K562 (cell line): ENCODE results near the gene SMAD4. TPM values are rescaled to one million over a fixed set of nuclear protein-coding genes. Genes with fewer than 3 reads are reported as not detected.

Experiments used
- ATAC-seq: fragments of 200-7000 bp; cut with Tn5 transposase; 3 replicates; pipeline ENCODE4 v1.9.1; 2020; ENCODE audit warnings: moderate library complexity
- BruUV-seq: library from RNA; stranded (reverse); fragments of 400-500 nt; replicated peaks from 2 replicates; lab custom pipeline; 2021; lab: Mats Ljungman, UMichigan
- CTCF ChIA-PET: fragments of 300-600 bp; formaldehyde crosslinking; extraction: SDS; loops from one replicate; lab custom pipeline; 2021; ENCODE audit warnings: low intra/inter-chr PET ratio; lab: Yijun Ruan, JAX
- POLR2A ChIA-PET: fragments of 300-600, 350-650 bp; sonication (Branson Sonifier 250); formaldehyde crosslinking; extraction: SDS; loops from one replicate; lab custom pipeline; 2021; ENCODE audit warnings: antibody characterized with exemption, inconsistent platforms; lab: Yijun Ruan, JAX
- DNase-seq, 4 experiments: peaks; one replicate each; pipeline versions ENCODE4 v3.0.0 to v3.0.0-alpha.2; 2011 to 2018; ENCODE audit warnings: low spot score in 3 of 4, mixed read lengths in 3 of 4; ENCODE audit errors: extremely low read depth in 1 of 4
- FAIRE-seq: peaks from 2 replicates; lab custom pipeline; 2011; peaks lifted over from hg19 to GRCh38; lab: Jason Lieb, UNC
- H2AFZ ChIP-seq: 2 replicates; pipeline ENCODE4 v1.6.0; 2011; ENCODE audit warnings: low read depth, low read length, control low read depth, inconsistent platforms
- H3K27ac ChIP-seq: fragments of 200-600 bp; 3 replicates; pipeline ENCODE4 v1.8.0; 2011; ENCODE audit warnings: low read depth, mild to moderate bottlenecking, control low read depth, inconsistent platforms, low read length, moderate library complexity, mixed read lengths; ENCODE audit errors: extremely low read depth
- H3K27me3 ChIP-seq, 2 experiments: fragments of 300-600 bp in 1 of 2; 2 replicates in 1 of 2; 3 replicates in 1 of 2; pipeline versions ENCODE4 v1.6.0 to v1.8.0; 2011; ENCODE audit warnings: inconsistent platforms in 2 of 2, low read length in 2 of 2, mild to moderate bottlenecking in 1 of 2, mixed read lengths in 1 of 2, moderate library complexity in 1 of 2; ENCODE audit not compliant: control insufficient read depth in 2 of 2, insufficient read depth in 2 of 2
- H3K36me3 ChIP-seq: fragments of 300-600 bp; 3 replicates; pipeline ENCODE4 v1.8.0; 2011; ENCODE audit warnings: mild to moderate bottlenecking, low read length, inconsistent platforms; ENCODE audit not compliant: control insufficient read depth, insufficient read depth
- H3K4me1 ChIP-seq, 2 experiments: fragments of 200-600 bp in 1 of 2; replicated peaks in 1 of 2; 2 replicates in 1 of 2; 3 replicates in 1 of 2; pipeline versions ENCODE4 v1.5.1 to v1.8.0; 2011; ENCODE audit warnings: inconsistent platforms in 2 of 2, low read length in 2 of 2, mild to moderate bottlenecking in 1 of 2, mixed read lengths in 1 of 2, moderate library complexity in 1 of 2; ENCODE audit not compliant: control insufficient read depth in 2 of 2, insufficient read depth in 2 of 2
- H3K4me2 ChIP-seq: 2 replicates; pipeline ENCODE4 v1.6.1; 2011; ENCODE audit warnings: low read length, control low read depth, inconsistent platforms, mixed read lengths; ENCODE audit not compliant: insufficient read depth
- H3K4me3 ChIP-seq: fragments of 200-600 bp; sonication (generic), shearing (Covaris generic); 2 replicates; pipeline ENCODE4 v1.5.1; 2016; ENCODE audit warnings: control low read depth, inconsistent platforms
- H3K79me2 ChIP-seq: fragments of 200-600 bp; 3 replicates; pipeline ENCODE4 v1.8.0; 2011; ENCODE audit warnings: low read length, inconsistent platforms; ENCODE audit not compliant: control insufficient read depth, insufficient read depth
- H3K9ac ChIP-seq, 2 experiments: 2 replicates each; pipeline versions ENCODE4 v1.6.0 to v1.6.1; 2011; ENCODE audit warnings: low read depth in 2 of 2, low read length in 2 of 2, control low read depth in 1 of 2, inconsistent platforms in 1 of 2, mild to moderate bottlenecking in 1 of 2, mixed read lengths in 1 of 2; ENCODE audit not compliant: insufficient read depth in 1 of 2
- H3K9me1 ChIP-seq: one replicate; pipeline ENCODE4 v1.6.0; 2011; ENCODE audit warnings: inconsistent platforms, mild to moderate bottlenecking, low read length, moderate library complexity; ENCODE audit not compliant: control insufficient read depth, insufficient read depth
- H3K9me3 ChIP-seq: replicated peaks from 2 replicates; pipeline ENCODE4 v1.5.1; 2011; ENCODE audit warnings: low read depth, low read length, inconsistent platforms; ENCODE audit not compliant: control insufficient read depth, insufficient read depth
- H4K20me1 ChIP-seq: replicated peaks from 2 replicates; pipeline ENCODE4 v1.6.1; 2011; ENCODE audit warnings: low read length, inconsistent platforms, mixed read lengths; ENCODE audit not compliant: control insufficient read depth, insufficient read depth
- ATF7 ChIP-seq: fragments of 450-650 bp; IDR thresholded peaks from 2 replicates; pipeline ENCODE4 v1.7.1; 2014; ENCODE audit warnings: mild to moderate bottlenecking, moderate library complexity
- CBX3 ChIP-seq, 2 experiments: IDR thresholded peaks; 1 replicate in 1 of 2; 2 replicates in 1 of 2; pipeline ENCODE4 v1.6.1; 2012; ENCODE audit warnings: inconsistent platforms in 2 of 2, low read length in 2 of 2, borderline replicate concordance in 1 of 2, control low read depth in 1 of 2
- IRF2 ChIP-seq: sonication (generic); formaldehyde crosslinking; IDR thresholded peaks from 2 replicates; pipeline ENCODE4 v1.8.1; 2022; ENCODE audit warnings: mild to moderate bottlenecking, missing genetic modification reagents
- SMAD3 ChIP-seq: fragments of 450-650 bp; formaldehyde crosslinking; conservative IDR thresholded peaks from 2 replicates; pipeline ENCODE4 v1.4.0; 2020; ENCODE audit warnings: mild to moderate bottlenecking
- USF2 ChIP-seq: sonication (generic); formaldehyde crosslinking; IDR thresholded peaks from 2 replicates; pipeline ENCODE4 v1.5.0; 2020; ENCODE audit warnings: missing genetic modification reagents
- whole genome bisulfite sequencing: fragments of 100-300 bp; shearing (Covaris generic); methylation state at CpG from one replicate; pipeline ENCODE4 v1.1.6; 2016; ENCODE audit warnings: low coverage, mixed read lengths; ENCODE audit not compliant: insufficient coverage; ENCODE audit errors: missing lambda C conversion rate; 5-methylcytosine and 5-hydroxymethylcytosine counted together
- in situ Hi-C: fragments of 300-500 bp; cut with MboI; formaldehyde crosslinking; loops from 4 replicates; pipeline ENCODE4 v1.15.0; 2018; ENCODE audit warnings: inconsistent platforms, mixed read lengths
- intact Hi-C: fragments of 100-400 bp; cut with micrococcal nuclease; formaldehyde crosslinking; loops from 2 replicates; pipeline ENCODE4 v1.14.2; 2022
- polyA plus RNA-seq, 8 experiments: library from polyadenylated mRNA; depleted of rRNA in 4 of 8; stranded (reverse) in 5 of 8; unstranded in 3 of 8; fragments of >200 nt; fragmentation: Nextera tagmentation in 2 of 8; fragmentation: Illumina TruSeq in 1 of 8; extraction: Ambion mirVana in 2 of 8; extraction: Trizol in 1 of 8; gene quantifications; 2 replicates each; pipeline versions ENCODE4 v1.2.1 to v1.2.3, GENCODE V29; 2011 to 2014; ENCODE audit warnings: inconsistent platforms in 1 of 8, missing spikeins in 1 of 8
- total RNA-seq, 7 experiments: library from RNA; depleted of rRNA in 6 of 7; stranded (reverse); fragments of >200 nt in 6 of 7; fragmentation: Illumina TruSeq in 2 of 7; extraction: Trizol in 2 of 7; gene quantifications; 2 replicates each; pipeline versions ENCODE4 v1.2.1 to v1.2.3, GENCODE V29; 2011 to 2021; ENCODE audit warnings: low replicate concordance in 1 of 7

Gene SMAD4
- total and polyA plus RNA-seq, 9 of the 15 experiments (the other 6 are each of a cell fraction or from before 2014, with no cell fraction given): 5.7 to 55.0 (median 39.4) TPM

DNA sequence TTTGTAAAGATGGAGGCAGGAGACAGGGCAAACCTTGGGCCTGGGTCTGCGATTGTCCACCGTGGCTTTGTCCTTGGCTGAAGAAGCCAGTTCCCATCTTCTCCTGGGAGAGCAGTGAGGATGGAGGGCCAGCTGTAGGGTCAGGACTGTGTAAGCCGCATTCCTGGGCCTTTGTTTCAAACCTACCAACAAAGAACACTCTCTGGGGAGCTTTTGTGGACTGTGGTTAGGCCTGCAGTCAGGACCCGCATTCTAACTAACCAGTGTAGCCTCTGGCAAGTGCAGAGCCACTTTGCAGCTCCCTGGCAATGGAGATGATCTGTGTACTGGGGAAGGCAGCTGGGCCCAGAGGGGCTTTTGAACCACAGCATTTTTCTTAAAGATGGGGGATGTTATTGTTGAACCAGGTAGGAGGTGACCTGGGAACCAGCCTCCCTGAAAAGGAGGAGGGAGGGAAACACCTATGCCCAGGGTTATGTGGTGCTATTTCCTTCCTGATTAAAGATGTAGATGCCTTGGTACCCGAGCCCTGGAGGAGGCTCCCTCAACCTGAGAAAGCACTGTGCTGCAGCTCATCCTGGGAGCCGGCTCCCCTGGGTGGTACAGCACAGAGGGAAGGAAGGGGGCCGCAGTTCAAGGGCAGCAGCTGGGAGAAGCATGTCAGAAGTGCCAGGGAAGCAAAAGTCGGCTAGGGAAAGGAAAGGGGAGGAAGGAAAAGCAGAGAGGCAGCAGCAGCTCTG lies 12.7 kb upstream of the SMAD4 start (continued):
- TF ChIP-seq CBX3 (IDR thresholded peaks at IDR 0.05; ENCODE audit: borderline replicate concordance in 1 of 2, low read length in 2 of 2) (no peak), ATF7 (no peak), SMAD3 (CRISPR knock-in tag) (no peak)

GRCh38 chr18:51020536-51020935 lies 9.5 kb upstream of the SMAD4 start:
- Histone ChIP-seq H3K9ac (no peak overlapping the region), H3K4me2 (no peak overlapping the region), H2AFZ (no peak overlapping the region), H3K27ac (no peak overlapping the region), H3K9me1 (no peaks in the 10 kb centered on the region), H4K20me1 (no peaks in the 10 kb centered on the region), H3K79me2 (no peaks in the 10 kb centered on the region), H3K4me3 (no peak overlapping the region)
- DNase-seq (no peak), FAIRE-seq (no peak)
- ChIA-PET POLR2A (no interaction called here), CTCF (no interaction called here)
- intact Hi-C loops: no loop called here
- no TSS peak for BruUV-seq
- in situ Hi-C loops: no loop called here
- TF ChIP-seq IRF2 (CRISPR knock-in tag) (no peak), USF2 (CRISPR knock-in tag) (no peak)
- TF ChIP-seq, all 486 proteins: peak for 0
- no peaks in the 10 kb centered on the region for H3K9me3 ChIP-seq
- H3K4me1 ChIP-seq: no peaks in the 10 kb centered on the region
- H3K27me3 ChIP-seq: no peaks in the 10 kb centered on the region
- WGBS: 42% methylated on average over 5 of the region's 5 CpGs
- no peaks in the 10 kb centered on the region; the same call in 2 of the 3 replicates for H3K36me3 ChIP-seq
- ATAC-seq: no peak
